ENCODE data around the gene MRPS27. TPM values are rescaled to one million over a fixed set of nuclear protein-coding genes. Genes with fewer than 3 reads are reported as not detected.

The MRPS27 gene
- total and polyA plus RNA-seq, 9 of the 15 experiments (the other 6 are each of a cell fraction or from before 2014, with no cell fraction given): 73.6 to 144 (median 106) TPM

GRCh38 chr5:72212171-72212570, 107.9 kb downstream of the MRPS27 start (continued):
- TF ChIP-seq E4F1 (CRISPR knock-in tag; IDR thresholded peaks at IDR 0.05; ENCODE audit: borderline replicate concordance): no peak

- Histone ChIP-seq H3K4me3 (no peak overlapping the region), H3K79me2 (ENCODE audit: control insufficient read depth, insufficient read depth, low read length) (no peaks in the 10 kb centered on the region), H4K20me1 (replicated peaks; ENCODE audit: control insufficient read depth, insufficient read depth, low read length) (no peaks in the 10 kb centered on the region), H3K4me1 (replicated peaks in 1 of 2; ENCODE audit: control insufficient read depth in 2 of 2, insufficient read depth in 2 of 2, low read length in 2 of 2) (peaks cover 0 to 2% of the 10 kb centered on the region in 2 experiments; a peak in 1 of 5 replicates), H3K27ac (ENCODE audit: extremely low read depth, low read depth, low read length) (no peak overlapping the region), H2AFZ (ENCODE audit: low read depth, low read length) (no peak overlapping the region), H3K9ac (ENCODE audit: insufficient read depth in 1 of 2, low read depth in 2 of 2, low read length in 2 of 2) (no peak overlapping the region), H3K9me3 (replicated peaks; ENCODE audit: control insufficient read depth, insufficient read depth, low read depth, low read length) (no peaks in the 10 kb centered on the region), H3K9me1 (ENCODE audit: control insufficient read depth, insufficient read depth, low read length) (no peaks in the 10 kb centered on the region), H3K36me3 (ENCODE audit: control insufficient read depth, insufficient read depth, low read length) (peaks cover 18% of the 10 kb centered on the region; the same call in 2 of the 3 replicates), H3K4me2 (ENCODE audit: insufficient read depth, low read length) (no peak overlapping the region), H3K27me3 (ENCODE audit: control insufficient read depth in 2 of 2, insufficient read depth in 2 of 2, low read length in 2 of 2) (no peaks in the 10 kb centered on the region)
- 69% methylated on average over 6 of the region's 6 CpGs for WGBS (ENCODE audit: insufficient coverage, low coverage, missing lambda C conversion rate)
- in situ Hi-C loops (cut with MboI) (no loop called here), intact Hi-C loops (cut with micrococcal nuclease) (no loop called here)
- BruUV-seq (replicated peaks): no TSS peak
- CTCF ChIA-PET (ENCODE audit: low intra/inter-chr PET ratio): no interaction called here
- ATAC-seq: peak; percentile 52
- peak in 1 of 4 experiments; percentile 33 for DNase-seq (ENCODE audit: extremely low read depth in 1 of 4, low spot score in 3 of 4)
- peak; percentile 37 for FAIRE-seq
- POLR2A ChIA-PET: no interaction called here
- TF ChIP-seq PKNOX1 (IDR thresholded peaks at IDR 0.05) (no peak), ARID1B (IDR thresholded peaks at IDR 0.05) (peak; percentile 41; the same call in 1 of the 2 replicates), HDAC1 (IDR thresholded peaks at IDR 0.05) (peak in 1 of 2 experiments; percentile 33; a peak in 1 of 4 replicates), HEY1 (CRISPR knock-in tag; IDR thresholded peaks at IDR 0.05; ENCODE audit: borderline replicate concordance) (no peak), SMARCE1 (IDR thresholded peaks at IDR 0.05) (no peak), NFIC (IDR thresholded peaks at IDR 0.05) (peak; percentile 88), TAF7 (tag; IDR thresholded peaks at IDR 0.05) (no peak), TCF3 (CRISPR knock-in tag; IDR thresholded peaks at IDR 0.05) (0 out of 2 replicates have a peak, but pooled peaks have one; percentile 20), RCOR1 (IDR thresholded peaks at IDR 0.05; ENCODE audit: borderline replicate concordance in 1 of 2, low read depth in 2 of 2, low read length in 2 of 2) (peak in 1 of 2 experiments; percentile 84; a peak in 1 of 4 replicates), BCL6 (CRISPR knock-in tag; IDR thresholded peaks at IDR 0.05) (no peak), SMAD4 (CRISPR knock-in tag; conservative IDR thresholded peaks at IDR 0.05) (no peak), MITF (IDR thresholded peaks at IDR 0.05) (no peak), ZSCAN32 (CRISPR knock-in tag; IDR thresholded peaks at IDR 0.05) (no peak), CBFA2T3 (IDR thresholded peaks at IDR 0.05) (peak; percentile 45), MED1 (CRISPR knock-in tag; IDR thresholded peaks at IDR 0.05; ENCODE audit: borderline replicate concordance) (no peak), SP1 (CRISPR knock-in tag; IDR thresholded peaks at IDR 0.05) (no peak), KDM1A (IDR thresholded peaks at IDR 0.05) (peak; percentile 69 to 73)
Measured at GRCh38 chr5:72210888-72211678, 109.0 kb downstream of the MRPS27 start.
